ENCODE measurements around the gene PLD1. TPM values are rescaled to one million over a fixed set of nuclear protein-coding genes. Genes with fewer than 3 reads are reported as not detected.

Gene PLD1
- total and polyA plus RNA-seq, 2 of the 8 experiments (the other 6 are each of a cell fraction or from before 2014, with no cell fraction given), result 1.2 to 2.6 TPM

DNA sequence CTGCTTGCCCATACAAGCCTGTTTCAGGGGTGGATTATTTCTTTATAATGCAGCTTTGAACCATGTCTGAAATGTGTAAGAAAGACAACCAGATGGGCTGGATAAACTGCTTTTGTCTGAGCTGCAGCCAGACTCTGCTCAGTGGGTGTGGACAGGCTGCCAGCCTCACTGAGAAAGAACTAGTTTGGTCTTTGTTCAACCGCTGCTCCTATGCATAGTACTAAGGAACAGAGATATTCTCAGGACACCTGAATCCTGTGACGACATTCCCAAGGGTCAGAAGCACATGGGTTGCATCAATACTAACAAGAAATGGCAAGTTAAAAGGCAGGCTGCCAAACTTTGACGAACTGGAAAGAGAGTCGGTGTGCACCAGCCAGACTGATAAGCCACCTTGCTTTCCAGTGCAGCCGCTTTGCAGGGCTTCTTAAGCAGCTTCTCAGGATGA, 57.2 kb downstream of the PLD1 start:
- H4K91ac ChIP-seq (replicated peaks; ENCODE audit: insufficient read length, low read length), result no peak overlapping the region
- H2BK120ac ChIP-seq (replicated peaks; ENCODE audit: low read depth, low read length), result no peak overlapping the region
- FAIRE-seq (no peak), DNase-seq (ENCODE audit: low read depth in 1 of 2, low spot score in 2 of 2) (no peak)
- H3K4me2 ChIP-seq (ENCODE audit: insufficient read depth in 1 of 2, low read depth in 2 of 2, low read length in 2 of 2), result no peak overlapping the region
- no peak overlapping the region for H4K5ac ChIP-seq (ENCODE audit: insufficient read length, low read depth, low read length)
- no peaks in the 10 kb centered on the region for H3K79me1 ChIP-seq (ENCODE audit: low read depth, low read length)
- no peak overlapping the region for H3K27ac ChIP-seq (ENCODE audit: low read depth, low read length)
- H3K23ac ChIP-seq (ENCODE audit: insufficient read length), result no peak overlapping the region
- no peaks in the 10 kb centered on the region for H3K36me3 ChIP-seq (ENCODE audit: control insufficient read depth in 2 of 4, insufficient read depth in 4 of 4, low read length in 3 of 4)
- ChIA-PET CTCF (ENCODE audit: partially characterized antibody) (interaction anchor here (1.2 kb wide), 1 partner anchor 9 kb away, joined by 3 read pairs; no protein-coding TSS in a partner anchor), POLR2A (ENCODE audit: partially characterized antibody) (no interaction called here)
- H3K27me3 ChIP-seq (replicated peaks in 1 of 4; ENCODE audit: control insufficient read depth in 3 of 4, extremely low read depth in 1 of 4, insufficient read depth in 3 of 4, low read length in 3 of 4), result no peaks in the 10 kb centered on the region
- no peak overlapping the region for H2BK15ac ChIP-seq (ENCODE audit: low read length)
- no peaks in the 10 kb centered on the region for H3K9me3 ChIP-seq (ENCODE audit: insufficient read depth in 2 of 2, low read depth in 1 of 2, low read length in 1 of 2)
- H4K20me1 ChIP-seq (replicated peaks in 1 of 2; ENCODE audit: control insufficient read depth in 1 of 2, insufficient read depth in 2 of 2, low read length in 2 of 2), result no peaks in the 10 kb centered on the region
- H4K8ac ChIP-seq (ENCODE audit: extremely low read depth, insufficient read depth, low read length), result no peak overlapping the region
- no peaks in the 10 kb centered on the region for H3K23me2 ChIP-seq (ENCODE audit: low read depth, low read length)
- no peak overlapping the region for H3K4ac ChIP-seq (replicated peaks; ENCODE audit: insufficient read length, low read depth, low read length)
- no peak overlapping the region for H2AK5ac ChIP-seq (ENCODE audit: low read depth, low read length)
- H2BK20ac ChIP-seq (ENCODE audit: low read length), result no peak overlapping the region
- H3K79me2 ChIP-seq (ENCODE audit: control insufficient read depth in 1 of 2, insufficient read depth in 2 of 2, low read length in 2 of 2), result no peaks in the 10 kb centered on the region
- H3K18ac ChIP-seq (ENCODE audit: extremely low read depth, low read length), result no peak overlapping the region
- H2BK5ac ChIP-seq (ENCODE audit: low read depth, low read length), result no peak overlapping the region
- no peak overlapping the region for H2AFZ ChIP-seq (ENCODE audit: low read length)
- H3K14ac ChIP-seq (ENCODE audit: insufficient read length), result no peak overlapping the region
- 93% methylated on average over 5 of the region's 5 CpGs; no CpG with 5 or more reads in 1 of the 2 experiments for WGBS, 2 experiments (ENCODE audit: extremely low coverage in 1 of 2, insufficient coverage in 1 of 2, insufficient read length in 1 of 2, insufficient replicate concordance in 2 of 2, low coverage in 1 of 2, low lambda C conversion rate in 2 of 2, missing lambda C conversion rate in 1 of 2)
- no peak overlapping the region for H3K56ac ChIP-seq (replicated peaks; ENCODE audit: insufficient read length, low read depth, low read length)
- no peak overlapping the region for H3K9ac ChIP-seq (replicated peaks in 1 of 4; ENCODE audit: extremely low read depth in 1 of 4, low read depth in 3 of 4, low read length in 3 of 4)
- H3K4me3 ChIP-seq (ENCODE audit: extremely low read depth in 1 of 4, insufficient read depth in 2 of 4, low read depth in 3 of 4, low read length in 4 of 4), result no peak overlapping the region
- H3K4me1 ChIP-seq (replicated peaks in 1 of 4; ENCODE audit: control insufficient read depth in 3 of 4, insufficient read depth in 4 of 4, low read length in 3 of 4), result peaks cover 0 to 6% (median 2%) of the 10 kb centered on the region in 4 experiments; a peak in 2 of 7 replicates
- H2BK12ac ChIP-seq (ENCODE audit: low read depth, low read length), result no peak overlapping the region
- TF ChIP-seq EP300 (IDR thresholded peaks at IDR 0.05; ENCODE audit: borderline replicate concordance in 1 of 2, low read depth in 2 of 2, low read length in 2 of 2), result no peak
- TF ChIP-seq TBP (IDR thresholded peaks at IDR 0.05; ENCODE audit: low read depth, low read length), result no peak
- no peak for TF ChIP-seq BCL11A (IDR thresholded peaks at IDR 0.05; ENCODE audit: low read depth in 2 of 2, low read length in 2 of 2)
- TF ChIP-seq CREB1 (IDR thresholded peaks at IDR 0.05), result no peak
- no peak for TF ChIP-seq ZNF274 (IDR thresholded peaks at IDR 0.05; ENCODE audit: borderline replicate concordance, extremely low read depth, low read length)
- no peak for TF ChIP-seq RNF2 (IDR thresholded peaks at IDR 0.05; ENCODE audit: borderline replicate concordance, low read depth, low read length, missing control alignments, poor library complexity, severe bottlenecking)
- TF ChIP-seq, protein P1, sequence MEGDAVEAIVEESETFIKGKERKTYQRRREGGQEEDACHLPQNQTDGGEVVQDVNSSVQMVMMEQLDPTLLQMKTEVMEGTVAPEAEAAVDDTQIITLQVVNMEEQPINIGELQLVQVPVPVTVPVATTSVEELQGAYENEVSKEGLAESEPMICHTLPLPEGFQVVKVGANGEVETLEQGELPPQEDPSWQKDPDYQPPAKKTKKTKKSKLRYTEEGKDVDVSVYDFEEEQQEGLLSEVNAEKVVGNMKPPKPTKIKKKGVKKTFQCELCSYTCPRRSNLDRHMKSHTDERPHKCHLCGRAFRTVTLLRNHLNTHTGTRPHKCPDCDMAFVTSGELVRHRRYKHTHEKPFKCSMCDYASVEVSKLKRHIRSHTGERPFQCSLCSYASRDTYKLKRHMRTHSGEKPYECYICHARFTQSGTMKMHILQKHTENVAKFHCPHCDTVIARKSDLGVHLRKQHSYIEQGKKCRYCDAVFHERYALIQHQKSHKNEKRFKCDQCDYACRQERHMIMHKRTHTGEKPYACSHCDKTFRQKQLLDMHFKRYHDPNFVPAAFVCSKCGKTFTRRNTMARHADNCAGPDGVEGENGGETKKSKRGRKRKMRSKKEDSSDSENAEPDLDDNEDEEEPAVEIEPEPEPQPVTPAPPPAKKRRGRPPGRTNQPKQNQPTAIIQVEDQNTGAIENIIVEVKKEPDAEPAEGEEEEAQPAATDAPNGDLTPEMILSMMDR (IDR thresholded peaks at IDR 0.05; ENCODE audit: control extremely low read depth in 1 of 3, insufficient read depth in 1 of 3, low read depth in 1 of 3, low read length in 3 of 3), result no peak

Data from H1 (cell line).